ENCODE results near the gene MACROD2.

DNA sequence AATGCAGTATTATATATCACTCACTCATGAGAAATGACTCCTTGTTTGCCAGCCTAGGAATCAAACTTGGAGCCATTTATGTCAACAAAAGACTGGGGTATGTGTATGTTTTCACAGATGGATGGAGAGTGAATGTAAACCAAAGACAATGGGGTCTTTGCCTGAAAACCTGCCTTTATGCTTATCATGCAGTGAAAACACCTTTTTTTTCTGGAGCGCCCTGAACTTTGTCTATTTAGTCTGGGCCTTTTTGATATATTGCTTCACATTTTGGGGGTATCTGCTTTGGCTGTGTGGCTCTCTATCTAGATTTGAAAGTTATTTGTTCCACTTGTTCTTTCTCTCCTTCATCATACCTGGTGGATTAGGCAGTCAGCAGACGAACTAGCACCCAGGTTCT, 1190.6 kb downstream of the MACROD2 start:
- TF ChIP-seq, protein P1, sequence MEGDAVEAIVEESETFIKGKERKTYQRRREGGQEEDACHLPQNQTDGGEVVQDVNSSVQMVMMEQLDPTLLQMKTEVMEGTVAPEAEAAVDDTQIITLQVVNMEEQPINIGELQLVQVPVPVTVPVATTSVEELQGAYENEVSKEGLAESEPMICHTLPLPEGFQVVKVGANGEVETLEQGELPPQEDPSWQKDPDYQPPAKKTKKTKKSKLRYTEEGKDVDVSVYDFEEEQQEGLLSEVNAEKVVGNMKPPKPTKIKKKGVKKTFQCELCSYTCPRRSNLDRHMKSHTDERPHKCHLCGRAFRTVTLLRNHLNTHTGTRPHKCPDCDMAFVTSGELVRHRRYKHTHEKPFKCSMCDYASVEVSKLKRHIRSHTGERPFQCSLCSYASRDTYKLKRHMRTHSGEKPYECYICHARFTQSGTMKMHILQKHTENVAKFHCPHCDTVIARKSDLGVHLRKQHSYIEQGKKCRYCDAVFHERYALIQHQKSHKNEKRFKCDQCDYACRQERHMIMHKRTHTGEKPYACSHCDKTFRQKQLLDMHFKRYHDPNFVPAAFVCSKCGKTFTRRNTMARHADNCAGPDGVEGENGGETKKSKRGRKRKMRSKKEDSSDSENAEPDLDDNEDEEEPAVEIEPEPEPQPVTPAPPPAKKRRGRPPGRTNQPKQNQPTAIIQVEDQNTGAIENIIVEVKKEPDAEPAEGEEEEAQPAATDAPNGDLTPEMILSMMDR (IDR thresholded peaks at IDR 0.05) = no peak
- no peak for TF ChIP-seq ZFX (IDR thresholded peaks at IDR 0.05; ENCODE audit: borderline replicate concordance)
